ENCODE measurements around the gene ITIH2. TPM values are rescaled to one million over a fixed set of nuclear protein-coding genes. Genes with fewer than 3 reads are reported as not detected.
"Not testable (repeated sequence)": the region's sequence is repeated elsewhere in the genome, so short reads cannot be mapped to it uniquely, and the experiment has no call there.

The ITIH2 gene, protein sequence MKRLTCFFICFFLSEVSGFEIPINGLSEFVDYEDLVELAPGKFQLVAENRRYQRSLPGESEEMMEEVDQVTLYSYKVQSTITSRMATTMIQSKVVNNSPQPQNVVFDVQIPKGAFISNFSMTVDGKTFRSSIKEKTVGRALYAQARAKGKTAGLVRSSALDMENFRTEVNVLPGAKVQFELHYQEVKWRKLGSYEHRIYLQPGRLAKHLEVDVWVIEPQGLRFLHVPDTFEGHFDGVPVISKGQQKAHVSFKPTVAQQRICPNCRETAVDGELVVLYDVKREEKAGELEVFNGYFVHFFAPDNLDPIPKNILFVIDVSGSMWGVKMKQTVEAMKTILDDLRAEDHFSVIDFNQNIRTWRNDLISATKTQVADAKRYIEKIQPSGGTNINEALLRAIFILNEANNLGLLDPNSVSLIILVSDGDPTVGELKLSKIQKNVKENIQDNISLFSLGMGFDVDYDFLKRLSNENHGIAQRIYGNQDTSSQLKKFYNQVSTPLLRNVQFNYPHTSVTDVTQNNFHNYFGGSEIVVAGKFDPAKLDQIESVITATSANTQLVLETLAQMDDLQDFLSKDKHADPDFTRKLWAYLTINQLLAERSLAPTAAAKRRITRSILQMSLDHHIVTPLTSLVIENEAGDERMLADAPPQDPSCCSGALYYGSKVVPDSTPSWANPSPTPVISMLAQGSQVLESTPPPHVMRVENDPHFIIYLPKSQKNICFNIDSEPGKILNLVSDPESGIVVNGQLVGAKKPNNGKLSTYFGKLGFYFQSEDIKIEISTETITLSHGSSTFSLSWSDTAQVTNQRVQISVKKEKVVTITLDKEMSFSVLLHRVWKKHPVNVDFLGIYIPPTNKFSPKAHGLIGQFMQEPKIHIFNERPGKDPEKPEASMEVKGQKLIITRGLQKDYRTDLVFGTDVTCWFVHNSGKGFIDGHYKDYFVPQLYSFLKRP
- polyA plus RNA-seq (2013, experiment 1 of 2), result not detected
- not detected for polyA plus RNA-seq (2013, experiment 2 of 2)

DNA sequence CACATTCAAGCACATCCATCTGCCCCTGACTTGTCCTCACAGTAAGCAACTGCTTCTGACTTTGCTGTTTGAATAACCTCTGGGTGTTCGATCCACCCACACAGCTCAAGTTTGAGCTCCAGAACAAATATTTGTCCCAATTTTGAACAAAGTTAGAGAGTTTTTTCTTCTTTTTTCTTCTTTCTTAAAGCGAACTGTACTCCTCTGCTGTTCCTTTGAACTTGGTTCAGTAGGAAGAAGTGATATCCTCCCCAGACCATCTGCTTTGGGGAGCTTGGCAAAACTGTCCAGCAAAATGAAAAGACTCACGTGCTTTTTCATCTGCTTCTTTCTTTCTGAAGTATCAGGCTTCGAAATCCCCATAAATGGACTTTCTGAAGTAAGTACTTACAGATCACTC, at the start of gene ITIH2:
Gene ITIH2 (plus strand): TSS at position 177 of the 400 bp plus-strand sequence. CDS start 119 bp downstream, at position 296.
- no peak within 1 kb of the TSS for H2BK120ac ChIP-seq (ENCODE audit: low read depth, low read length)
- no peak within 1 kb of the TSS for H4K8ac ChIP-seq (ENCODE audit: low read depth, low read length)
- H2AK5ac ChIP-seq (ENCODE audit: low read depth, low read length), result no peak within 1 kb of the TSS
- H3K4ac ChIP-seq (ENCODE audit: low read length), result no peak within 1 kb of the TSS
- H3K4me3 ChIP-seq (ENCODE audit: low read length in 2 of 2), result no peak within 1 kb of the TSS
- H3K18ac ChIP-seq (ENCODE audit: low read length), result no peak within 1 kb of the TSS
- no peaks in the 10 kb centered on the region for H3K36me3 ChIP-seq (replicated peaks in 1 of 2; ENCODE audit: control insufficient read depth in 2 of 2, insufficient read depth in 2 of 2, low read length in 2 of 2)
- H3K4me1 ChIP-seq (ENCODE audit: control insufficient read depth in 2 of 2, insufficient read depth in 1 of 2, low read depth in 1 of 2, low read length in 2 of 2), result no peaks in the 10 kb centered on the region
- H3K79me1 ChIP-seq (ENCODE audit: low read depth, low read length), result no peaks in the 10 kb centered on the region
- H3K23ac ChIP-seq (ENCODE audit: low read depth, low read length, poor library complexity), result no peak within 1 kb of the TSS
- no peak within 1 kb of the TSS for H2BK12ac ChIP-seq (ENCODE audit: low read length)
- no CpG with 5 or more reads among the region's 4 CpGs for WGBS, 2 donors (ENCODE audit: extremely low coverage in 2 of 2, insufficient read length in 2 of 2, insufficient replicate concordance in 1 of 2)
- H2BK15ac ChIP-seq (ENCODE audit: low read length), result no peak within 1 kb of the TSS
- no peak within 1 kb of the TSS for H4K91ac ChIP-seq (ENCODE audit: low read depth, low read length, poor library complexity)
- H3K27ac ChIP-seq (replicated peaks; ENCODE audit: low read length), result no peak within 1 kb of the TSS
- H3K27me3 ChIP-seq (ENCODE audit: control insufficient read depth in 3 of 3, insufficient read depth in 3 of 3, low read depth in 1 of 3, low read length in 3 of 3), result peaks cover 0 to 6% (median 0%) of the 10 kb centered on the region in 3 experiments
- H2BK5ac ChIP-seq (ENCODE audit: low read length), result no peak within 1 kb of the TSS
- no peak within 1 kb of the TSS for H3K14ac ChIP-seq (ENCODE audit: low read length)
- DNase-seq (ENCODE audit: low spot score), result no peak
- H3K9ac ChIP-seq (ENCODE audit: low read depth, low read length, poor library complexity), result no peak within 1 kb of the TSS
- H2AFZ ChIP-seq (ENCODE audit: low read length), result no peak within 1 kb of the TSS
- no peaks in the 10 kb centered on the region for H3K9me3 ChIP-seq (replicated peaks in 1 of 2; ENCODE audit: control insufficient read depth in 2 of 2, insufficient read depth in 1 of 2, low read depth in 1 of 2, low read length in 2 of 2)
- H3K4me2 ChIP-seq (ENCODE audit: insufficient read depth, low read length, poor library complexity, severe bottlenecking), result no peak within 1 kb of the TSS

DNA sequence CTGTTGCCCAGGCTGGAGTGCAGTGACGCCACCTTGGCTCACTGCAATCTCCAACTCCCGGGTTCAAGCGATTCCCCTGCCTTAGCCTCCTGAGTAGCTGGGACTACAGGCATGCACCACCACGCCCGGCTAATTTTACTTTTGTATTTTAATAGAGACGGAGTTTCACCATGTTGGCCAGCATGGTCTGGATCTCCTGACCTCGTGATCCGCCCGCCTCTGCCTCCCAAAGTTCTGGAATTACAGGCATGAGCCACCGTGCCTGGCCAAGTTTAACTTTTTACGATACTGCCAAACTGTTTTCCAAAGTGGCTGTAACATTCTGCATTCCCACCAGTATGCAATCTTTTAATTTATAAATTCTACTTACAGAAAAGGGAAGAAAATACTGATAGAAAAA, 46.0 kb upstream of the ITIH2 start:
- H3K79me1 ChIP-seq (ENCODE audit: low read depth, low read length); H2AK5ac ChIP-seq (ENCODE audit: low read depth, low read length); H3K36me3 ChIP-seq (replicated peaks in 1 of 2; ENCODE audit: control insufficient read depth in 2 of 2, insufficient read depth in 2 of 2, low read length in 2 of 2); H2BK5ac ChIP-seq (ENCODE audit: low read length); H3K14ac ChIP-seq (ENCODE audit: low read length); H3K4ac ChIP-seq (ENCODE audit: low read length); H2BK12ac ChIP-seq (ENCODE audit: low read length); H2BK120ac ChIP-seq (ENCODE audit: low read depth, low read length); H3K23ac ChIP-seq (ENCODE audit: low read depth, low read length, poor library complexity); H3K9ac ChIP-seq (ENCODE audit: low read depth, low read length, poor library complexity); H4K91ac ChIP-seq (ENCODE audit: low read depth, low read length, poor library complexity); DNase-seq (ENCODE audit: low spot score); H2AFZ ChIP-seq (ENCODE audit: low read length); H3K27ac ChIP-seq (replicated peaks; ENCODE audit: low read length); H3K4me3 ChIP-seq (ENCODE audit: low read length in 2 of 2); H3K18ac ChIP-seq (ENCODE audit: low read length); H3K4me2 ChIP-seq (ENCODE audit: insufficient read depth, low read length, poor library complexity, severe bottlenecking); H3K9me3 ChIP-seq (replicated peaks in 1 of 2; ENCODE audit: control insufficient read depth in 2 of 2, insufficient read depth in 1 of 2, low read depth in 1 of 2, low read length in 2 of 2); H4K8ac ChIP-seq (ENCODE audit: low read depth, low read length); H2BK15ac ChIP-seq (ENCODE audit: low read length); H3K4me1 ChIP-seq (ENCODE audit: control insufficient read depth in 2 of 2, insufficient read depth in 1 of 2, low read depth in 1 of 2, low read length in 2 of 2); H3K27me3 ChIP-seq (ENCODE audit: control insufficient read depth in 3 of 3, insufficient read depth in 3 of 3, low read depth in 1 of 3, low read length in 3 of 3): not testable (repeated sequence)
- no CpG with 5 or more reads among the region's 11 CpGs for WGBS, 2 donors (ENCODE audit: extremely low coverage in 2 of 2, insufficient read length in 2 of 2, insufficient replicate concordance in 1 of 2)

DNA sequence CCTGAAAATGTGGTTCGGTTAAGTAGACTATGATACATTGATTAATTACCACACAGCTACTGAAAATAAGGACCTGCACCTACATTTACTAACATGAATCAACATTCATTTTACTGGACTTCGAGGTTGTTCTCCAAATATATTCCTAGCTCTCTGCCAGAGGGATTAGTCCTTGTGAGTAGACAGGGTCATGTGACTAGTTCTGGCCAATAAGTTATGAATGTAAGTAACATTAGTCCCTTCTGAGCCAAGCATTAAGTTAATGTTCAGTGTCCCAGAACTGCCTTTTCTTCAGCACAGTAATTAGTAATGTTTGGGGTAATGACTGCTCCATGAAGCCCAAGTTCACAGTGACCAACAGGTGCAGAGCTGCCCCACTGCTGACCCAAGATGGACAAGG, 45.6 kb upstream of the ITIH2 start:
- Histone ChIP-seq H2AFZ (ENCODE audit: low read length) (no peak overlapping the region), H3K4me2 (ENCODE audit: insufficient read depth, low read length, poor library complexity, severe bottlenecking) (no peak overlapping the region), H3K14ac (ENCODE audit: low read length) (no peak overlapping the region)

DNA sequence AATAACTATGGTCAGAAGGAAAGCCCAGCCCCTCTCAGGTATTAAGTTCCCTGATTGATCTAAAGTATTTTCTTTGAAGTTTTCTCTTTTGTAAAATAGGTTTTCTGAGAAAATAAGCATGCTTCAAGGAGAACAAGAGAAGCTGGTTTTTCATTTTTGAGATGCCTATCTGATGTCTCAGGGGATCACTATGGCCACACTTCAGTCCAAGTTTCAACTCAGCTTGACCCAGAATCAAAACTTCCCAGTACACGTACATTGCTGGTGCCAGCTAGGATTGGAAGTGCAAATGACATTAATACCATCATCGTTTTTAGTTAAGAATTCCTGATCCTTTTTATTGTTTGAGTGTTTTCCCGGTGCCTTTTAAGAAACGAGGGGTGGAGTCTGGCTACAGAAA, 43.6 kb upstream of the ITIH2 start:
- DNase-seq (ENCODE audit: low spot score), result no peak
- no peak overlapping the region for H3K18ac ChIP-seq (ENCODE audit: low read length)
- no CpG with 5 or more reads among the region's 4 CpGs for WGBS, 2 donors (ENCODE audit: extremely low coverage in 2 of 2, insufficient read length in 2 of 2, insufficient replicate concordance in 1 of 2)

More for the DNA sequence above, 45.6 kb upstream of the ITIH2 start:
- Histone ChIP-seq H4K91ac (ENCODE audit: low read depth, low read length, poor library complexity) (no peak overlapping the region), H4K8ac (ENCODE audit: low read depth, low read length) (no peak overlapping the region), H3K36me3 (replicated peaks in 1 of 2; ENCODE audit: control insufficient read depth in 2 of 2, insufficient read depth in 2 of 2, low read length in 2 of 2) (no peaks in the 10 kb centered on the region), H2BK120ac (ENCODE audit: low read depth, low read length) (no peak overlapping the region), H3K27ac (replicated peaks; ENCODE audit: low read length) (no peak overlapping the region), H3K4ac (ENCODE audit: low read length) (no peak overlapping the region), H3K4me3 (ENCODE audit: low read length in 2 of 2) (no peak overlapping the region), H2AK5ac (ENCODE audit: low read depth, low read length) (no peak overlapping the region), H3K27me3 (ENCODE audit: control insufficient read depth in 3 of 3, insufficient read depth in 3 of 3, low read depth in 1 of 3, low read length in 3 of 3) (no peaks in the 10 kb centered on the region), H3K9me3 (replicated peaks in 1 of 2; ENCODE audit: control insufficient read depth in 2 of 2, insufficient read depth in 1 of 2, low read depth in 1 of 2, low read length in 2 of 2) (no peaks in the 10 kb centered on the region), H2BK15ac (ENCODE audit: low read length) (no peak overlapping the region), H2BK12ac (ENCODE audit: low read length) (no peak overlapping the region), H2BK5ac (ENCODE audit: low read length) (no peak overlapping the region), H3K23ac (ENCODE audit: low read depth, low read length, poor library complexity) (no peak overlapping the region), H3K4me1 (ENCODE audit: control insufficient read depth in 2 of 2, insufficient read depth in 1 of 2, low read depth in 1 of 2, low read length in 2 of 2) (no peaks in the 10 kb centered on the region), H3K79me1 (ENCODE audit: low read depth, low read length) (no peaks in the 10 kb centered on the region), H3K18ac (ENCODE audit: low read length) (no peak overlapping the region), H3K9ac (ENCODE audit: low read depth, low read length, poor library complexity) (no peak overlapping the region)
- WGBS, 2 donors (ENCODE audit: extremely low coverage in 2 of 2, insufficient read length in 2 of 2, insufficient replicate concordance in 1 of 2), result no CpG with 5 or more reads among the region's 2 CpGs
- DNase-seq (ENCODE audit: low spot score), result no peak

More for the DNA sequence above, 43.6 kb upstream of the ITIH2 start:
- Histone ChIP-seq H2BK120ac (ENCODE audit: low read depth, low read length) (no peak overlapping the region), H3K9ac (ENCODE audit: low read depth, low read length, poor library complexity) (no peak overlapping the region), H2BK15ac (ENCODE audit: low read length) (no peak overlapping the region), H3K4me3 (ENCODE audit: low read length in 2 of 2) (no peak overlapping the region), H3K27ac (replicated peaks; ENCODE audit: low read length) (no peak overlapping the region), H3K79me1 (ENCODE audit: low read depth, low read length) (no peaks in the 10 kb centered on the region), H2BK12ac (ENCODE audit: low read length) (no peak overlapping the region), H3K4me1 (ENCODE audit: control insufficient read depth in 2 of 2, insufficient read depth in 1 of 2, low read depth in 1 of 2, low read length in 2 of 2) (no peaks in the 10 kb centered on the region), H2AFZ (ENCODE audit: low read length) (no peak overlapping the region), H2AK5ac (ENCODE audit: low read depth, low read length) (no peak overlapping the region), H2BK5ac (ENCODE audit: low read length) (no peak overlapping the region), H3K14ac (ENCODE audit: low read length) (no peak overlapping the region), H4K91ac (ENCODE audit: low read depth, low read length, poor library complexity) (no peak overlapping the region), H3K4ac (ENCODE audit: low read length) (no peak overlapping the region), H3K23ac (ENCODE audit: low read depth, low read length, poor library complexity) (no peak overlapping the region), H3K4me2 (ENCODE audit: insufficient read depth, low read length, poor library complexity, severe bottlenecking) (no peak overlapping the region), H3K36me3 (replicated peaks in 1 of 2; ENCODE audit: control insufficient read depth in 2 of 2, insufficient read depth in 2 of 2, low read length in 2 of 2) (no peaks in the 10 kb centered on the region), H4K8ac (ENCODE audit: low read depth, low read length) (no peak overlapping the region), H3K9me3 (replicated peaks in 1 of 2; ENCODE audit: control insufficient read depth in 2 of 2, insufficient read depth in 1 of 2, low read depth in 1 of 2, low read length in 2 of 2) (no peaks in the 10 kb centered on the region), H3K27me3 (ENCODE audit: control insufficient read depth in 3 of 3, insufficient read depth in 3 of 3, low read depth in 1 of 3, low read length in 3 of 3) (peaks cover 0 to under 1% (median 0%) of the 10 kb centered on the region in 3 experiments)
